OCI-LY1 (cell line): ENCODE measurements around the gene TSPAN12.

Experiments used
- H2AFZ ChIP-seq: fragments of 200-600 bp; sonication (generic), shearing (Covaris generic); 2 replicates; pipeline ENCODE4 v1.6.0; 2014; ENCODE audit warnings: antibody characterized with exemption, mild to moderate bottlenecking, low read length
- H3F3A ChIP-seq: fragments of 200-600 bp; sonication (generic), shearing (Covaris generic); 2 replicates; pipeline ENCODE4 v1.6.0; 2014; ENCODE audit warnings: mild to moderate bottlenecking, antibody characterized with exemption, low read length, moderate library complexity; ENCODE audit not compliant: insufficient read depth
- H3K27ac ChIP-seq: fragments of 200-600 bp; sonication (generic); 2 replicates; pipeline ENCODE4 v1.5.1; 2014; ENCODE audit warnings: low read length, mixed run types, mild to moderate bottlenecking, low read depth; ENCODE audit not compliant: poor library complexity, severe bottlenecking
- H3K27me3 ChIP-seq: fragments of 200-600 bp; sonication (generic); 2 replicates; pipeline ENCODE4 v1.6.0; 2014; ENCODE audit warnings: antibody characterized with exemption, mild to moderate bottlenecking, low read length, moderate library complexity; ENCODE audit not compliant: insufficient read depth
- H3K36me3 ChIP-seq: fragments of 200-600 bp; sonication (generic); 2 replicates; pipeline ENCODE4 v1.6.1; 2014; ENCODE audit warnings: mild to moderate bottlenecking, antibody characterized with exemption, low read length, moderate library complexity, mixed read lengths; ENCODE audit not compliant: insufficient read depth
- H3K4me1 ChIP-seq: fragments of 200-600 bp; sonication (generic); 2 replicates; pipeline ENCODE4 v1.5.1; 2014; ENCODE audit warnings: mild to moderate bottlenecking, low read length, moderate library complexity; ENCODE audit not compliant: insufficient read depth, severe bottlenecking
- H3K4me2 ChIP-seq: fragments of 200-600 bp; sonication (generic), shearing (Covaris generic); 2 replicates; pipeline ENCODE4 v1.6.1; 2014; ENCODE audit warnings: low read length
- H3K4me3 ChIP-seq: fragments of 200-600 bp; sonication (generic); 2 replicates; pipeline ENCODE4 v1.5.1; 2014; ENCODE audit warnings: low read length, low read depth, mild to moderate bottlenecking, mixed read lengths; ENCODE audit not compliant: poor library complexity, severe bottlenecking
- H3K79me2 ChIP-seq: fragments of 200-600 bp; shearing (Covaris generic); 2 replicates; pipeline ENCODE4 v1.6.1; 2016; ENCODE audit warnings: mixed run types, low read length, mixed read lengths; ENCODE audit not compliant: insufficient read depth
- H3K9ac ChIP-seq: fragments of 200-600 bp; sonication (generic), shearing (Covaris generic); 2 replicates; pipeline ENCODE4 v1.6.1; 2014; ENCODE audit warnings: mild to moderate bottlenecking, low read length, mixed read lengths
- H3K9me2 ChIP-seq: fragments of 200-600 bp; sonication (generic), shearing (Covaris generic); 2 replicates; pipeline ENCODE4 v1.6.1; 2014; ENCODE audit warnings: low read depth, mild to moderate bottlenecking, low read length, mixed read lengths
- H3K9me3 ChIP-seq: fragments of 200-600 bp; shearing (Covaris generic); 2 replicates; pipeline ENCODE4 v1.6.1; 2014; ENCODE audit warnings: low read length, mixed read lengths
- H4K20me1 ChIP-seq: fragments of 200-600 bp; sonication (generic), shearing (Covaris generic); 2 replicates; pipeline ENCODE4 v1.6.0; 2016; ENCODE audit warnings: mild to moderate bottlenecking, low read length; ENCODE audit not compliant: insufficient read depth
- EZH2 ChIP-seq: fragments of 200-600 bp; sonication (generic), shearing (Covaris generic); IDR thresholded peaks from 2 replicates; pipeline ENCODE4 v1.8.0; 2017; ENCODE audit warnings: borderline replicate concordance, mixed run types, mild to moderate bottlenecking, antibody characterized with exemption, low read length, moderate library complexity, mixed read lengths
- TF ChIP-seq, protein P1 (sequence below): fragments of 200-600 bp; sonication (generic), shearing (Covaris generic); IDR thresholded peaks from 2 replicates; pipeline ENCODE4 v1.5.1; 2017; ENCODE audit warnings: mild to moderate bottlenecking, antibody characterized with exemption, low read length, moderate library complexity, mixed read lengths

TSPAN12 gene

DNA sequence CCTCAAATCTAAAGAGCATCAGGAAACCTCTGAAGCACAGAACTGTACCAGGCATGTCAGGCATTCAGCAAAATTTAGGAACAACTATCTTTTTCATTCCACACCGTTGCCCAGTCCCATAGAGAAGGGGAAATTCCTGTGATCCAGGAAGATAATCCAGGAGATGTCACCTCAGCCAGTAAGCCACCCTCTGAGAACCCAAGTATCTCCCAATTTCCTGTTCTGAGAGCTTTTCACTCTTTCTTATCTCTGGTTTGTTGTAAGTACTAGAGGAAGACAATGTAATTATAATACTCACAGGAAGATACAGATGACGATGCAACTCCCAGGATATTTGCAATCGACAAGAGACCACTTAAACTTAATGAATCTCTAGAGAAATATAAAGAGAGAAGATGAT lies 97.1 kb downstream of the TSPAN12 start:
- no peak overlapping the region for H3K9ac ChIP-seq
- H3K36me3 ChIP-seq = no peaks in the 10 kb centered on the region
- H2AFZ ChIP-seq = no peak overlapping the region
- no peak overlapping the region for H3K4me3 ChIP-seq
- H3K79me2 ChIP-seq = no peaks in the 10 kb centered on the region
- no peaks in the 10 kb centered on the region for H3K27me3 ChIP-seq
- H4K20me1 ChIP-seq = no peaks in the 10 kb centered on the region
- no peak for TF ChIP-seq EZH2
- no peak overlapping the region for H3K4me2 ChIP-seq
- no peaks in the 10 kb centered on the region for H3K9me3 ChIP-seq
- H3K9me2 ChIP-seq = no peaks in the 10 kb centered on the region
- H3K27ac ChIP-seq = no peak overlapping the region
- no peaks in the 10 kb centered on the region for H3K4me1 ChIP-seq
- no peaks in the 10 kb centered on the region for H3F3A ChIP-seq

DNA sequence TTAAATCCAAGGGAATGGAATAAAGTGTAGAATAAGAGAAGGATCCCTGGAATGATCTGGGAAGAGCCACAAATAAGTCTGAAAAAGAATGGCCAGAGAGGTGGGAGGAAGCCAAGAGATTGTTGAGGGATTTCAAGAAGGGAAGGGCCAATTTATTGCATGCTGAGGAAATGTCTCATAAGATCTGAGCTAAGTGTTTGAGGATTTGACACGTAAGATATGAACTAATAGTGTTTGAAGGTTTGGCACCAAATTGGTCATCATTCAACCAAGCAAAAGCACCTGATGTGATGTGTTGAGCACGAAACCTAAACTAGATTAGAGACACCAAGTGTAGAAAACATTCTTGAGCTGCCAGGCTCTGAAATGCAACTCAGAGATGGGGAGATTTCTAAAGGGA lies 97.9 kb downstream of the TSPAN12 start:
- Histone ChIP-seq H3K9me2 (no peaks in the 10 kb centered on the region), H3K4me1 (no peaks in the 10 kb centered on the region), H3F3A (no peaks in the 10 kb centered on the region), H3K79me2 (no peaks in the 10 kb centered on the region), H2AFZ (no peak overlapping the region), H3K4me3 (no peak overlapping the region), H3K36me3 (no peaks in the 10 kb centered on the region), H3K27ac (no peak overlapping the region), H3K9me3 (no peaks in the 10 kb centered on the region), H3K9ac (no peak overlapping the region), H3K27me3 (no peaks in the 10 kb centered on the region), H3K4me2 (no peak overlapping the region), H4K20me1 (no peaks in the 10 kb centered on the region)
- no peak for TF ChIP-seq EZH2
- TF ChIP-seq, protein P1, sequence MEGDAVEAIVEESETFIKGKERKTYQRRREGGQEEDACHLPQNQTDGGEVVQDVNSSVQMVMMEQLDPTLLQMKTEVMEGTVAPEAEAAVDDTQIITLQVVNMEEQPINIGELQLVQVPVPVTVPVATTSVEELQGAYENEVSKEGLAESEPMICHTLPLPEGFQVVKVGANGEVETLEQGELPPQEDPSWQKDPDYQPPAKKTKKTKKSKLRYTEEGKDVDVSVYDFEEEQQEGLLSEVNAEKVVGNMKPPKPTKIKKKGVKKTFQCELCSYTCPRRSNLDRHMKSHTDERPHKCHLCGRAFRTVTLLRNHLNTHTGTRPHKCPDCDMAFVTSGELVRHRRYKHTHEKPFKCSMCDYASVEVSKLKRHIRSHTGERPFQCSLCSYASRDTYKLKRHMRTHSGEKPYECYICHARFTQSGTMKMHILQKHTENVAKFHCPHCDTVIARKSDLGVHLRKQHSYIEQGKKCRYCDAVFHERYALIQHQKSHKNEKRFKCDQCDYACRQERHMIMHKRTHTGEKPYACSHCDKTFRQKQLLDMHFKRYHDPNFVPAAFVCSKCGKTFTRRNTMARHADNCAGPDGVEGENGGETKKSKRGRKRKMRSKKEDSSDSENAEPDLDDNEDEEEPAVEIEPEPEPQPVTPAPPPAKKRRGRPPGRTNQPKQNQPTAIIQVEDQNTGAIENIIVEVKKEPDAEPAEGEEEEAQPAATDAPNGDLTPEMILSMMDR = no peak

DNA sequence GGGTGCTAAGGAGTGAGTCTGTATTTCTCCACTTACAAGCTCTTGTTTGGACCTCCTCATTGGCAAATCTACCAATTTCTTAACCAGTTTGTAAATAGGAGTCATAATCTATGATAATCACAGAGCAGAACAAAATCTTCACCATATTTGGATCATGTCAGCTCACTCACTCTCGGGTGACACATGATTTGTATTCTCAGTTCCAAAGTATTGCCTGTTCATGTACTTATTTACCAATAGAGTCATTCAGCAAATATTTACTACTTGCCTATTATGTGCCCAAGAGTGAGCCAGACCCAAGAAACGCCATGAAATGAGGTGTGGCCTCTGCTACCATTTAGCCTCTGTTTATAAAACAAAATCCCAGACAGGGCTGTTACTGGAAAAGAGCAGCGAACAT lies 114.8 kb downstream of the TSPAN12 start:
- H3K4me3 ChIP-seq = no peak overlapping the region
- H3K4me1 ChIP-seq = no peaks in the 10 kb centered on the region
- H4K20me1 ChIP-seq = no peaks in the 10 kb centered on the region
- H2AFZ ChIP-seq = no peak overlapping the region
- H3K9me2 ChIP-seq = no peaks in the 10 kb centered on the region
- H3K9ac ChIP-seq = no peak overlapping the region
- H3K36me3 ChIP-seq = no peaks in the 10 kb centered on the region
- TF ChIP-seq, protein P1 = no peak
- no peak for TF ChIP-seq EZH2
- H3K27me3 ChIP-seq = no peaks in the 10 kb centered on the region
- H3K79me2 ChIP-seq = no peaks in the 10 kb centered on the region
- H3K4me2 ChIP-seq = no peak overlapping the region
- H3F3A ChIP-seq = no peaks in the 10 kb centered on the region
- H3K27ac ChIP-seq = no peak overlapping the region
- no peaks in the 10 kb centered on the region for H3K9me3 ChIP-seq

DNA sequence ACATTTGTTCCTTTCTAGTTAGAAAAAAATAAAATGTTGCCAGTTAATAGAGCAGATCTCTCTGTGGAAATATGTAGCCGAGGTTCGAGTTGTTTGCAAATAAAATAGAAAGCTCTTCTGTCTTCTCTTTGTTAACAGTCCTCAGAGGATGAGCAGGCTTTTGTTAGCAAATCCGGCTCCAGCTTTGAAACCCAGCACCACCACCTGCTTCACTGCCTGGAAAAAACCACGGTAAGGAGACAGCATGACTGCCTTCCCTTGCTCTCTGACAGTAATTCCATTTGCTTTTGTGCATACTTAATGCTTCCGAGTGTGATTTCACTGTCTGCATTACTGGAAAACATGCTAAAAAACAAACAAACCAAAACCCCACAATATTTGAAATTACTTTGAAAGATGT lies 115.6 kb downstream of the TSPAN12 start:
- no peak overlapping the region for H3K4me3 ChIP-seq
- no peak for TF ChIP-seq EZH2
- TF ChIP-seq, protein P1 = no peak
- no peaks in the 10 kb centered on the region for H3F3A ChIP-seq
- no peak overlapping the region for H3K4me2 ChIP-seq
- no peaks in the 10 kb centered on the region for H3K4me1 ChIP-seq
- H3K36me3 ChIP-seq = no peaks in the 10 kb centered on the region
- no peaks in the 10 kb centered on the region for H3K79me2 ChIP-seq
- H3K27me3 ChIP-seq = no peaks in the 10 kb centered on the region
- no peaks in the 10 kb centered on the region for H4K20me1 ChIP-seq
- H3K9ac ChIP-seq = no peak overlapping the region
- H2AFZ ChIP-seq = no peak overlapping the region
- H3K27ac ChIP-seq = no peak overlapping the region
- no peaks in the 10 kb centered on the region for H3K9me3 ChIP-seq
- no peaks in the 10 kb centered on the region for H3K9me2 ChIP-seq
